Adrenal gland (tissue), 5 donors: ENCODE measurements around the gene HACD3.

Experiments used
- CTCF ChIP-seq, 6 experiments: fragments of 450-650 bp in 4 of 6; fragments of 200-600 bp in 2 of 6; sonication (generic) in 1 of 6; IDR thresholded peaks; 1 replicate in 5 of 6; 2 replicates in 1 of 6; pipeline versions ENCODE4 v1.5.1 to v1.8.0; 2016 to 2021; ENCODE audit warnings: antibody characterized with exemption in 6 of 6, mild to moderate bottlenecking in 2 of 6, moderate library complexity in 1 of 6
- POLR2A ChIP-seq, 2 donors: fragments of 450-650 bp; IDR thresholded peaks; one replicate each; pipeline ENCODE4 v1.6.1; 2017; ENCODE audit warnings: antibody characterized with exemption in 2 of 2, mild to moderate bottlenecking in 2 of 2, moderate library complexity in 1 of 2
- donor health status: DM: no; HTN: no; CAD: no.

DNA sequence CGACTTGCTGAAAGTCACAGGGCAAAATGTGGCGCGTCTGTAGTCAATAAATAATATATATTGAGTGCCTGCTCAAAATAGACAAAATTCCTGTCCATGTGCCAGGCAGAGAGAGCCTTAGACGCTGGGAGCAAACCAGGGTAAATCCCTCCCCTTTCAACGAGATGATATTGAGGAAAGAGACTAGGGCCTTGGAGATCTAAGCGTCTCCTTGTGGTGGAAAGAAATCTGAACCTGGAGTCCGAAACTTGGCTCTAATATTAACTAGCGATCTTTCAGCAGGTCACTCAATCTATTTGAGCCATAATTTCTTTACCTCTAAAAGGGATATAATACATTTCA is 12.4 kb upstream of the HACD3 start:
- peak in 2 of 6 experiments; percentile 2 to 3 for TF ChIP-seq CTCF (IDR thresholded peaks at IDR 0.05)
- TF ChIP-seq POLR2A (IDR thresholded peaks at IDR 0.05) = no peak
